Mucosa of rectum (tissue), 2 donors: ENCODE results near the gene CD28.

ENCODE experiments used
- H3K27ac ChIP-seq, 2 donors: one replicate each; pipeline ENCODE4 v1.7.0; 2013; ENCODE audit warnings: inconsistent platforms in 2 of 2, low read depth in 2 of 2, low read length in 2 of 2
- H3K27me3 ChIP-seq, 2 donors: one replicate each; pipeline ENCODE4 v1.7.0; 2013; ENCODE audit warnings: low read length in 2 of 2; ENCODE audit not compliant: control insufficient read depth in 2 of 2, insufficient read depth in 2 of 2
- H3K36me3 ChIP-seq, 2 donors: one replicate each; pipeline ENCODE4 v1.7.0; 2013; ENCODE audit warnings: low read length in 2 of 2; ENCODE audit not compliant: control insufficient read depth in 2 of 2, insufficient read depth in 2 of 2
- H3K4me1 ChIP-seq, 2 donors: one replicate each; pipeline ENCODE4 v1.7.0; 2013; ENCODE audit warnings: low read length in 2 of 2, mild to moderate bottlenecking in 1 of 2; ENCODE audit not compliant: control insufficient read depth in 2 of 2, insufficient read depth in 2 of 2
- H3K4me3 ChIP-seq, 2 donors: one replicate each; pipeline ENCODE4 v1.7.0; 2013; ENCODE audit warnings: low read length in 2 of 2
- H3K9ac ChIP-seq, 2 donors: one replicate each; pipeline ENCODE4 v1.7.0; 2013; ENCODE audit warnings: low read length in 2 of 2, low read depth in 1 of 2, mild to moderate bottlenecking in 1 of 2
- H3K9me3 ChIP-seq, 2 donors: one replicate each; pipeline ENCODE4 v1.7.0; 2013; ENCODE audit warnings: low read length in 2 of 2; ENCODE audit not compliant: control insufficient read depth in 2 of 2
- donor health status: healthy.
- donor health status: Normal muscosa, but diverticular disease.

CD28 gene

DNA sequence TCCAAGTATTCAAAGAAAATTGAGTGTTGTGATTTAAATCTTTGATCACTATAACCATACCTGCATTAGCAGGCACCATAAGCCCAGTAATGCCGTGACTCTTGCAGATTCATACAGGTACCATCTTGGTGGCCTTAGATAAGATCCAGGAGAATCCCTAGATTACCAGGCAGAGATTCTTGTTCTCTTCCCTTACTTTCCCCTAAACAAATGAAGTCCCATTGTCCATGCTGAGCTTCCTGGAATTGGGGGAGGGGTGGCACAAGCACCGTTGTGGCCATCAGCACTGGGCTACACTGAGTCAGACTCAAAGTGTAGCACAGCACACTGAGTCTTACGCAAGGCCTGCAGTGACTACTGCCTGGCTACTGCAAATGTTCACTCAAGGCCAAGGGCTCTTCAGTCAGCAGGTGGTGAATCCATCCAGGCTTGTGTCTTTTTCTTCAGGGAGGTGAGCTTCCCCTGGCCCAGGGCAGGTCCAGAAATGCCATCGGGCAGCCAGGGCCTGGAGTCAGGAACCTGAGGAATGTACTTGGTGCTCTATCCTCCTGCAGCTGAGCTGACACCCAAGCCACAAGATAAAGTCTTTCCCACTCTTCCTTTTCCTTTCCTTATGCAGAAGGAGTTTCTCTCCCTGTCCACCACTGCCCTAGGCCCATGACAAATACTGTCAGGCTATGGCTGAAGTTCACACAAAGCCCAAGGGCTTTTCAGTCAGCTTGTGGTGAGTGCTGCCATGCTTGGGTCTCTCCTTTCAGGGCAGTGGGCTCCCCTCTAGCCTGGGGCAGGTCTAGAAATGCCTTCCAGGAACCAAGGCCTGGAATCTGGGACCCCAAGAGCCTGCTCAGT, 52.6 kb downstream of the CD28 start:
- H3K9me3 ChIP-seq = peaks cover 0 to 6% of the 10 kb centered on the region in 2 donors
- H3K4me3 ChIP-seq = no peak overlapping the region
- no peak overlapping the region for H3K9ac ChIP-seq
- no peaks in the 10 kb centered on the region for H3K27me3 ChIP-seq
- no peaks in the 10 kb centered on the region for H3K36me3 ChIP-seq
- no peak overlapping the region for H3K27ac ChIP-seq
- no peaks in the 10 kb centered on the region for H3K4me1 ChIP-seq

DNA sequence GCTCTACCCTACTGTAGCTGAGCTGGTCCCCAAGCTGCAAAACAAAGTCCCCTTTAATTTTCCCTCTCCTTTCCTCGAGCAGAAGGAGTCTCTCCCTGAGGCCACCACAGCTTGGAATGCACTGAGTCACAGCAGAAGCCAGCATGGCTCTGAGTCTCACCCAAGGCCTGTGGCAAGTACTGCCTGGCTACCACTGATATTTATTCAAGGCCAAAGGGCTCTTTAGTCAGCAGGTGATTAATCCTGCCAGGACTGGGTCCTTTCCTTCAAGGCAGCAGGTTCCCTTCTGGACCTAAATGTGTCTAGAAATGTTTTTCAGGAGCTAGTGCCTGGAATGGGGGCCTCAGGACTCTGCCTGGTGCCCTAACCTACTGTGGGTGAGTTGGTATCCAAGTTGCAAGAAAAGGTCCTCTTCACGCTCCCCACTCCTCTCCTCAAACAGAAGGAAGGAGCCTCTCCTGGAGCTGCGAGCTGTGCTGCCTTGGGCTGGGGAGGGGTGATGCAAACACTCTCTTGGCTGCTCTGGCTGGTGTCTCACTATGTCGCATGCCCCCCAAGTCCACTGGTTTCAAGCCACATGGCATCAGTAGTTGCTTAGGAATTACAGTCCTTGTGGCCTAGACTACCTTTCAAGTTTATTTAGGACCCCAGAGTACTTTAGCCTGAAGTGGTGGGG, 53.4 kb downstream of the CD28 start:
- no peak overlapping the region for H3K4me3 ChIP-seq
- no peaks in the 10 kb centered on the region for H3K4me1 ChIP-seq
- no peak overlapping the region for H3K9ac ChIP-seq
- no peaks in the 10 kb centered on the region for H3K27me3 ChIP-seq
- peaks cover 0 to 6% of the 10 kb centered on the region in 2 donors for H3K9me3 ChIP-seq
- H3K36me3 ChIP-seq = no peaks in the 10 kb centered on the region
- H3K27ac ChIP-seq = no peak overlapping the region

DNA sequence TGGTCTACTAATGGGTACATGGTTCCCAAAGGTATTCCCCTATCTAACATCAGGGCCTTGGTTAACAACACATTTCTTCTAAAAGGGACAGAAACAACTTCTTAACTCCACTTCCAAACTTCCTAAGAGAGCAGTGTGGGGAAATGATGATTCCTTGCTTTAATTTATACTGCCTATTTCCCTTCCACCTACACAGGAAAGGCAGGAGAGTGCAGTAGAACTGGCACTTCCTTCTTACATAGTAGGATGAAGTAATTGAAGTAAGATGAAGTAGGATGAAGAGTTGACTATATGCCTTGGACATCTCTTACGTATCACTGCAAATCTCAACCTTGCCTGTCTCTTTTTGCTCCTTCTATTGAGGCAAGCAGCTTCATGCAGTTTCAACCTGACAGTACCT, 54.7 kb downstream of the CD28 start:
- Histone ChIP-seq H3K4me3 (no peak overlapping the region), H3K27ac (no peak overlapping the region), H3K9me3 (peaks cover 0 to 4% of the 10 kb centered on the region in 2 donors), H3K27me3 (no peaks in the 10 kb centered on the region), H3K4me1 (no peaks in the 10 kb centered on the region), H3K9ac (no peak overlapping the region), H3K36me3 (no peaks in the 10 kb centered on the region)

DNA sequence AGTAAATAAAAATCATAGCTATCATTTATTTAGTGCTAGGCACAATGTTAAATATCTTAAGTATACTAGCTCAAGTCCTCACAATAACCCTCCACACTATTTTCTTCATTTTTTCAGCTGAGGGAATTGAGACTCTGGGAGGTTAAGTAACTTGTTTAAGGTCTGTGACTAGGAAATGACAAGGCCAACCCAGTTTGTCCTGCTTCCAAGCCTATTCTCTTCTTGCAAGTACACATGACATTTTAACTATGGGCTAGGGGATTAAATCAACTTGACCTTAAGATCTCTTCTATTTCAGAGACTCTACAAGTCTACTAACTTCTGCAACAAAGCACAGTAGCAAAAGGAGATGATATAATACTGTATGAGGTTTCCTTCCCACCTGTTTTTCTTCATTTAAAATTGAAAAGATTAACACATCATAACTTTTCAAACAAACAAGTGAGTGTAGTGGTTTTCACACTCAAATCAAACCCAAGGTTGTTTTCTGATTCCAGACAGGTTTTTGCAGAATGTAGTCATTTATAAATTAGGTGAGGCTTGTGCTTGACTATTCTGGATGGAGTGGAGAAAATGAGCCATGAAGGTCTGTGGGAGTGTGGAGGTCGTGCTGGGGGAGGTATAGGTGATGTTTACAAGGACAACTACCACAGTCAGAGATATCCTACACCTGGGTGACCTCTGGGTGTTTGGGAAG, 57.0 kb downstream of the CD28 start:
- H3K4me3 ChIP-seq = no peak overlapping the region
- no peaks in the 10 kb centered on the region for H3K36me3 ChIP-seq
- no peaks in the 10 kb centered on the region for H3K4me1 ChIP-seq
- H3K9me3 ChIP-seq = no peaks in the 10 kb centered on the region
- H3K9ac ChIP-seq = no peak overlapping the region
- H3K27me3 ChIP-seq = no peaks in the 10 kb centered on the region
- H3K27ac ChIP-seq = no peak overlapping the region

DNA sequence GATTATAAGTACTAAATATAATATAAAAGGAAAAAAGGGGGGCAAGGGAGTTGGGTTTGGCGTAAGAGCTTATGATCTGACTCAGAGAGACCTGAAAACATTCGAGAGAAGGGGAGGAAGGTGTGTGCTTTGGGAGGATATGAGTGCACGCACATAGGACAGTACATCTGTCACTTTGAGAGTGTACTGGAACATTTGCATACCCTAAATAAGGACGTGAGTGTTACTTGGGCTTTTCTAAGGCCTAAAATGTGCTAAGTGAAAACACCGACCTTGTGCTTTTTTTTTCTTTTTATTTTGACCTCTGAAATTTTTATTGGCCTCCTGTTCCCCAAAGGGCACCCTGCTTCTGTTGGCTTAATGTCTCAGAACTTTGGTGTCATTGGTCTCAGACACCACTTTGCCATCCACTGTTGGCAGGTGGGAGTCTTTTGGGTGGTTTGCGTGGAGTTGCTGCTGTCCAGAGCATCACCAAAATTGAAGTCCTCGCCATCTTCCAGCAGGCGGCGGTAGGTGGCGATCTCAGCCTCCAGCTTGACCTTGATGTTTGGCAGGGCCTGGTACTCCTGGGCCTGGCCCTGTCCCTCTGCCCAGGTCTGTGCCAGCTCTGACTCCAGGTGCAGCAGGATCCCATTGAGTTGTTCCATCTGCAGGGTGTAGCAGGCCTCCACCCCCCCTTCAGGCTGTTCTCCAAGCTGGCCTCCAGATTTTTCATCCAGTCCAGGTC, 57.7 kb downstream of the CD28 start:
- no peaks in the 10 kb centered on the region for H3K27me3 ChIP-seq
- H3K4me1 ChIP-seq = no peaks in the 10 kb centered on the region
- no peak overlapping the region for H3K4me3 ChIP-seq
- H3K27ac ChIP-seq = no peak overlapping the region
- no peaks in the 10 kb centered on the region for H3K9me3 ChIP-seq
- H3K9ac ChIP-seq = no peak overlapping the region
- H3K36me3 ChIP-seq = no peaks in the 10 kb centered on the region

DNA sequence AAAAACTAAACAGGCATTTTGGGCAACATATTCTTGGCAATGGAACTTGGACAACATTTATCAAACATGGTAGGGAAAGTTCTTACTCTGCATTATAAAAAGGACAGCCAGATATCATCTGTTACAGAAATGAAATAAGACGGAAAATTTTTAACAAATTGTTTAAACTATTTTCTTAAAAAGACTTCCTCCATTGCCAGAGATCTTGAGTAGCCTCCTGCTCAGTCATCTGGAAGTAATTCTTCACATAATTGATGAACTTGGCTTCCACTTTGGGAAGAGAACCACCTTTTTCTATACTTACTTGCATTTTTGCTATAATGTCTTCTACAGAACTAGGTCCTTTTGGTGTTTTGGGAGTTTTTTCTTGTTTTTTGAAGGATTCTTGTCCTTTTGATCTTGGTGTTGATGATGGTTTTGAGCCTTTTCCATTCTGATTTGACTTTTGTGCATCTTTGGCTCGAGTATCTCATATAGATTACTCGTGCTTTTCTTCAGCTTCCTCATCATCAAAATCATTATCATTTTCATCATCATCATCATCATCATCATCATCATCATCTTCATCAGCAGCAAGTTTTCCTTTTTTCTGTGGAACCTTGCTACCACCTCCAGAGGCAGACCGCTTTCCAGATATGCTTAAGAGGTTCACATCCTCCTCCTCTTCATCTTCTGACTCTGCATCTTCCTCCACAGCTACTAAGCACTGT, 66.2 kb downstream of the CD28 start:
- Histone ChIP-seq H3K4me3 (no peak overlapping the region), H3K36me3 (no peaks in the 10 kb centered on the region), H3K27me3 (no peaks in the 10 kb centered on the region), H3K27ac (no peak overlapping the region), H3K4me1 (no peaks in the 10 kb centered on the region), H3K9me3 (no peaks in the 10 kb centered on the region), H3K9ac (no peak overlapping the region)

DNA sequence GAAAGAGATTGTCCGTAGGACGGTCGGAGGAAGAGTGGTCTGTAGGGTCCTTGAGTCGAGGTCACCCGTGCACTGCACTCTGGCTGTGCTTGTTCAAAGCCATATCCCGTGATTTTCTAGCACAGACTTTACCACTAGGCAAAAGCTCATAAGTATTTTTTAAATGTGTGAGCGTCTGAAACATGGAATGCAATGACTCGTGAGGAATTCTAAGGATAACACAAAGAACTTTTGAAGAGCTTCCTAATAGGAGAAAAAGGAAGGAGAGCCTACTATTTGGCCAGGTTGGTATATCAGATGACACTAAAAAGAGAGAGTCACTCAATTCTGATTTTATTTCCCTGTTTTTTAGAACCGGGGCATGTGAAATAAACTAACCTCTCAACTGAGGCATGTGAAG, 68.3 kb downstream of the CD28 start:
- Histone ChIP-seq H3K4me3 (no peak overlapping the region), H3K27ac (no peak overlapping the region), H3K27me3 (no peaks in the 10 kb centered on the region), H3K9ac (no peak overlapping the region), H3K36me3 (no peaks in the 10 kb centered on the region), H3K9me3 (no peaks in the 10 kb centered on the region), H3K4me1 (no peaks in the 10 kb centered on the region)

DNA sequence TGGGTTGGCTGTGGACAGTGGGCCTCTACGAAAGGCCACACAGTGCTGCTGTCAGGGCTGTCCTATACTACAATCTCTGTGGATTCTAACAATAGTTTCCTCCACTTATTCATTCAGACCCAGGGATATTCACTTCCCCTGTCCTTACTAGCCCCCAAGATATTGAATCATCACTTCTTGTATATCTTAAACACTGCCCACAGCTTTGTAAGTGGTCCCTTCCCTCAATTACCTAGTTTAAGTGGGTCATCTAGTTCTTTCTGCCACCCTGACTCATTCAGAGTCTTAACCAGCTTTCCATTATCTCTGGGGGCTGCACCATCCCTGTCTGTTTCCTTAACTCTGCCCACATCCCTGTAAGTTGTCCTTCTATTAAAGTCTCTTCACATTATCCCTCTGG, 69.2 kb downstream of the CD28 start:
- no peaks in the 10 kb centered on the region for H3K4me1 ChIP-seq
- no peaks in the 10 kb centered on the region for H3K36me3 ChIP-seq
- H3K9ac ChIP-seq = no peak overlapping the region
- H3K9me3 ChIP-seq = no peaks in the 10 kb centered on the region
- H3K4me3 ChIP-seq = no peak overlapping the region
- no peak overlapping the region for H3K27ac ChIP-seq
- no peaks in the 10 kb centered on the region for H3K27me3 ChIP-seq

DNA sequence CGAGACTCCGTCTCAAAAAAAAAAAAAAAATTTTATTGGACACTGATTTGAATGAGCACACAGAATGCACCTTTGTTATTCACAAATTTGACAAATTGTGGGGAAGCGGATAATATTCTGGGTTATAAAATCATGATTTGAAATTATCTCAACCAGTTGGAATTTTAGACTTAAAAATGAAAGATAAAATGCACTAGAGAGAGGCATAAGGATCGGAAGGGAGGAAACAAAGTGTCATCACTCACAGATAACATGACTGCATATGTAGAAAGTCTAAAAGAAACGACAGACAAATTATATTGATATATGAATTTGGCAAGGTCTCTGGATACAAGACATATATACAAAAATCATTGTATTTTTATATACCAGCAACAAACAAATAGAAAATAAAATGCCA, 70.6 kb downstream of the CD28 start:
- Histone ChIP-seq H3K36me3 (no peaks in the 10 kb centered on the region), H3K9ac (no peak overlapping the region), H3K27me3 (no peaks in the 10 kb centered on the region)

More for the DNA sequence above, 70.6 kb downstream of the CD28 start:
- Histone ChIP-seq H3K27ac (no peak overlapping the region), H3K9me3 (no peaks in the 10 kb centered on the region), H3K4me3 (no peak overlapping the region), H3K4me1 (no peaks in the 10 kb centered on the region)
